B cell (primary cell): ENCODE measurements around the gene ZCCHC24.

ENCODE experiments used
- EZH2 ChIP-seq: IDR thresholded peaks from 2 replicates; pipeline ENCODE4 v1.6.1; 2012; ENCODE audit warnings: borderline replicate concordance, low read depth, mild to moderate bottlenecking, moderate library complexity, low read length; ENCODE audit not compliant: insufficient read depth, poor library complexity, severe bottlenecking
- TF ChIP-seq, protein P1 (sequence below): fragments of 200-600 bp; IDR thresholded peaks from one replicate; pipeline ENCODE4 v1.8.0; 2022; ENCODE audit warnings: antibody characterized with exemption, mild to moderate bottlenecking

DNA sequence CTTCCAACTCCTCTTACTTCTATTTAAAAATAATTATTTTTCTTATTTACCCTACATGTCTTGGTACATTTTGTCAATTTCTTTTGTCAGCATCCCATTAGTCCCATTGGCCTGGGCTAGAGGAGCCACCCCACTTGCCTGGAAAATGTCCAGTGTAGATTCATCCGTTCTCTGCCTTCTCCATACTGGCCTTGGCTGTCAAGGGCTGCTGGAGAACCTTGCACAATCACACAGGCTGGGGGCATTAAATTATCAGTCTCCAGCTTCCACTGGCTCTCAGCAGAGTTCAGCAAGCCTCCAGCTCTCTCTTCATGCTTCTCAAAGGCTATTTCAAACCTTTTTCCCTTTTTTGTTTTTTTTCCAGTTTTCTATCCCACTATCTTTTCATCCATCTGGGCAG lies 13.8 kb upstream of the ZCCHC24 start:
- TF ChIP-seq, protein P1, sequence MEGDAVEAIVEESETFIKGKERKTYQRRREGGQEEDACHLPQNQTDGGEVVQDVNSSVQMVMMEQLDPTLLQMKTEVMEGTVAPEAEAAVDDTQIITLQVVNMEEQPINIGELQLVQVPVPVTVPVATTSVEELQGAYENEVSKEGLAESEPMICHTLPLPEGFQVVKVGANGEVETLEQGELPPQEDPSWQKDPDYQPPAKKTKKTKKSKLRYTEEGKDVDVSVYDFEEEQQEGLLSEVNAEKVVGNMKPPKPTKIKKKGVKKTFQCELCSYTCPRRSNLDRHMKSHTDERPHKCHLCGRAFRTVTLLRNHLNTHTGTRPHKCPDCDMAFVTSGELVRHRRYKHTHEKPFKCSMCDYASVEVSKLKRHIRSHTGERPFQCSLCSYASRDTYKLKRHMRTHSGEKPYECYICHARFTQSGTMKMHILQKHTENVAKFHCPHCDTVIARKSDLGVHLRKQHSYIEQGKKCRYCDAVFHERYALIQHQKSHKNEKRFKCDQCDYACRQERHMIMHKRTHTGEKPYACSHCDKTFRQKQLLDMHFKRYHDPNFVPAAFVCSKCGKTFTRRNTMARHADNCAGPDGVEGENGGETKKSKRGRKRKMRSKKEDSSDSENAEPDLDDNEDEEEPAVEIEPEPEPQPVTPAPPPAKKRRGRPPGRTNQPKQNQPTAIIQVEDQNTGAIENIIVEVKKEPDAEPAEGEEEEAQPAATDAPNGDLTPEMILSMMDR: no peak
- no peak for TF ChIP-seq EZH2
